Measurements from ENCODE around the gene GPR137.

The GPR137 gene

DNA sequence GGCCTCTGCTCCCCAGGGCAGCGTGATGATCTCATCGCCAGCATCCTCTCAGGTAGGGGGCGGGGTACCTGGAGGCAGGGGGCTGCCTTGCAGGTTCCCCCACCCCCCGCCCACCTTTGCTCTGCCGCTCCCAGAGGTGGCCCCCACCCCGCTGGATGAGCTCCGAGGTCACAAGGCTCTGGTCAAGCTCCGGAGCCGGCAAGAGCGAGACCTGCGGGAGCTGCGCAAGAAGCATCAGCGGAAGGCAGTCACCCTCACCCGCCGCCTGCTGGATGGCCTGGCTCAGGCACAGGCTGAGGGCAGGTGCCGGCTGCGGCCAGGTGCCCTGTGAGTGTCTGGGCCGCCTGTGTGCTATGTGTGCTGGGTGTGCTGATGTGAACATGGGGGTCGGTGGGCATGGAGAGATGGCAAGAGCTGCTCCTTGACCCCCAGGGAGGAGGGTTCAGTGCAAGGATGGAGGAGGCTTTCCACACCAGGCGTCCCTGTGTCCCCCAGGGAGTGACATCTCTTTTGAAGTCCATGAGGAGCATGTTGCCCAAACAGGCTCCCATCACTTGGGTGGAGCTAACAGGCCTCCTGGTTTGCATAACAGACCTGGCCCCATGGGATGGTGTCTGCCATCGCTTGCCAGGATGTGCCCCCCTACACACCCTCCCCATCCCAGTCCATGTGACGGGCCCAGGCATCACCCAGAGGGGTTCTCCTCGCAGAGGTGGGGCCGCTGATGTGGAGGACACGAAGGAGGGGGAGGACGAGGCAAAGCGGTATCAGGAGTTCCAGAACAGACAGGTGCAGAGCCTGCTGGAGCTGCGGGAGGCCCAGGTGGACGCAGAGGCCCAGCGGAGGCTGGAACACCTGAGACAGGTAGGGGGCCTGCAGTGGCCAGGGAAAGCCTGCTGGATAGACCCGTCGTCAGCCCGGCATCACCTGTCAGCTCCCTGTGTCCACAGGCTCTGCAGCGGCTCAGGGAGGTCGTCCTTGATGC lies 20.2 kb upstream of the GPR137 start:
- DNase-seq, result no peak

DNA sequence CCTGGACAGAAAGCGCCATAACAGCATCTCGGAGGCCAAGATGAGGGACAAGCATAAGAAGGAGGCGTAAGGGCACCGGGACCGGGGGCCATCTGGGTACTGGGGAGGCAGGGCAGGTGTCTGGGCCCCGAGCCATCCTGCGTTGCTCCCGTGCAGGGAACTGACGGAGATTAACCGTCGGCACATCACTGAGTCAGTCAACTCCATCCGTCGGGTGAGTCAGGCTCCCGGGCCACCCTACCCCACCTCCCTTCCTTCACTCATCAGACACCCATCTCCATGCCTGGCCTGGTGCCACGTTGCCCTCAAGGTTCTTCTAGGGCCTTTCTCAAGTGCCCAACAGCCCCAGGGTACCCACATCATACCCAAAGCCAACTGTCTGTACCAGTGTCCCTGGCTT lies 19.3 kb upstream of the GPR137 start:
- no peak for DNase-seq

DNA sequence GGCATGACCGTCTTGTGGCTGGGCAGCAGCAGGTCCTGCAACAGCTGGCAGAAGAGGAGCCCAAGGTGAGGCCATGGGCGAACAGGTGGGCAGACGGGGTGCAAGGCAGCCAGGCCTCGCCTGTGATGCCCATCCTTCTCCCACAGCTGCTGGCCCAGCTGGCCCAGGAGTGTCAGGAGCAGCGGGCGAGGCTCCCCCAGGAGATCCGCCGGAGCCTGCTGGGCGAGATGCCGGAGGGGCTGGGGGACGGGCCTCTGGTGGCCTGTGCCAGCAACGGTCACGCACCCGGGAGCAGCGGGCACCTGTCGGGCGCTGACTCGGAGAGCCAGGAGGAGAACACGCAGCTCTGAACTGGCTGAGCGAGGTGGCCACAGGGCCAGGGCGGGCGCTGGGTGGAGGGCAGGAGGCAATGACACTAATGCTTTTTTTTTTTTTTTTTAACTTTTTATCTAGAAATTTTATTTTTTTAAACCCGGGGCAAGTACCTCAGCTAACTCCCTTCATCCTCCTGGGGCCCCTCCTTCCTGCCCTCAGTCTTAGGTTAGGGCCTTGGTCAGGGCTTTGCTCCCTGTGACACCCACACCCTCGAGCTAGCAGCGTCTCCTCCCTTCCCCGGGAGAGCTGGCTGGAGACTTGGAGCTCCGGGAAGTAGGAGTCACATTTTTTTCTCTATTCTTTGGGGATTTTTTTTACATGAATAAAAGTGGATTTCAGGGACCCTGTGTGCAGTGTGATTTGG lies 18.3 kb upstream of the GPR137 start:
- no peak for DNase-seq

DNA sequence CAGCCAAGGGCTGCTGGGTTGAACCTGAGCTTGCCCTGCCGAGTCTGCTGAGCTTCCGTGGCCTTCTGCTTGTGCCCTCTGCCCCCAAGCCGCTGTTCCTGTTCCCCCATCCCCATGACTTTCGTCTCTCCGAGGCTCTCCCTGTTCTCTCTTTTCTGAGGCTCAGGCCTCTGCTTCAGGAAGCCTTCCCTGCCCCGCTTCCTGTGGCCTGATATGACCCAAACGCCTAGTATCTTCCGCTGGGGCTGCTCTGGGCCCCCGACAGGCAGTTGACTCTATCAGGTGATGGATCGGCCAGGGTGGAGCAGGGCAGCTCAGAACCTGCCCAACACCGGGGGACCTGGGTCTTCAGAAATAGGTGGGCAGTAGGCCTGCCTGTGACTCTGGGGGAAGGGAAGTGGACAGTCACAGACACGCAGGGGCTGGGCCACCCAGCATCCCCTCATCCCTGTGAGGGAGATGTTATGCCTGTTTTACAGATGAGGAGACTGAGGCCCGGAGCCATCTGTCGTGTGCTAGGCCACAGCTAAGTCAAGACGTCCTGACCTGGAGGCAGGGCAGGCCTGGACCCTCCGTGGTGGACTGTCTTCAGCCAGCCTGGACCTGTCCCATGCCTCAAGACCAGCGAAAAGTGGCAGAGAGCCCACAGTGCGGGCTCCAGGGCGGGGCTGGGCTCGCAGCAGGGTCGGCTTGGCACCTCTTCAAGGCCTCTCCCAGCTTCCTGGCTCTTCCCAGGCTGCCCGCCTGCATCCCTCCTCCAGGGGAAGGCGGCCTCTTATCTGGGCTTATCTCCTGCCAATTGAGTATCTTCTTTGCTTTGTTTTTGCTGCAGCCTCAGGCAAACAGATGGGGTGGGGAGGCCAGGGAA lies 17.4 kb upstream of the GPR137 start:
- DNase-seq, result no peak

DNA sequence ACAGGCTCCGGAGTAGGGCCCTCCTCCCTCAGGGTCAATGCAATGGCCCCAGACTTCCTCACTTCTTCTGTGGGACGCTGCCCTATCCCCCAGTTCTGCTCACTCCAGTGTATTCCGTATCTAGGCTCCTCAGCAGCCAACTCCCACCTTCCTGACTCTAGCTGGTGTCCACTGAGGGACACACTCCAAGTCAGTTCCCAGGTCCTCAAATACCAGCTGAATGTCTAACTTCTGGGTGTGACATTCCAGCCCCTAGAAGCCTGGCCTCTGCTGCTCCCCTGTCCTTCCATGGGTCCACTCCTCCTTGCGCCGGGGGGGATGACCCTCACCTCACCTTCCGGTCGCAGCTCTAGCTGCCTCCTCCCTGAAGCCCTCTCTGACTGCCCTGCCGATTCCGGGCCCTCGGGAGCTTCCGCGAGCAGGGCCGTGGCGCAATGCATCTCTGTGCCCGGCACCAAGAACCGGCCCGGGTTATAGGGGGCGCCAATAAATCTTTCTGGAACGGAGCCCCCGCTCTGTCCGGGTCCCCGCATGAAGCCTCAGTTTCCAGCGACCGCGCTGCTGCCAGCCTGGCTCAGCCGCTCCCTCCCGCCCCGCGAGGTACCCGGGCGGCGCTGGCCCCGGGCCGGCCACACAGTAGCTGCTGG lies 16.6 kb upstream of the GPR137 start:
- no peak for DNase-seq

DNA sequence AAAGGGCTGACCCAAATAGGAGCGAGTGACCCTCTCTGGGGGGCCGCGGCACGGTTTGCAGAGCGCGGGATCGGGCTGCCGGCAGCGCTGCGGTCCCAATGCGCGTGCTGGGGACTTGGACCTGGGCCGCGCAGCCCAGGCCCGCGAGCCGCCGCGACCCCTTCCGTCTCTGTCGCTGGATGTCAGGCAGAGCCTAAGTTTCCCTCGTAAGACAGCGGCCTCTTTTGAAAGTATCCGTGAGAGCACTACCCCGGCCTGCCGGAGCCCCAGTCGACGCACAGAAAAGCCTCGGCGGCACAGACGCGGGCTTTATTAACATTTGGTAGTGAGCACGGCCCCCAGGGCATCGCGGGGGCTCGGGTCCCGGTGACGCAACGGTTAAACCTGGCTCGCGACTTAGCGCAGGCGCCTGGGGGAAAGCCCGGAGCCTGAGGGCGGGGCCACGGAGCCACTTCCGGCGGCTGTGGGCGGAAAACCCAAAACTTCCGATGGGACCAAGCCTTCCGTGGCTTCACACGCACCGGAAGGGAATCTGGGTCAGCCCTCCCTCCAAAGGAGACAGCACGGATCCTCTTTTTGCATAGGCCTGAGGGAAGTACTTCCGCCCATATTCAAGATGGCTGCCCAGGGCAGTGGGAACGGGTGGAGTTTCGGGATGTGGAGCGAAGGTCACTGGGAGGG lies 16.0 kb upstream of the GPR137 start:
- DNase-seq, result peak; percentile 96

DNA sequence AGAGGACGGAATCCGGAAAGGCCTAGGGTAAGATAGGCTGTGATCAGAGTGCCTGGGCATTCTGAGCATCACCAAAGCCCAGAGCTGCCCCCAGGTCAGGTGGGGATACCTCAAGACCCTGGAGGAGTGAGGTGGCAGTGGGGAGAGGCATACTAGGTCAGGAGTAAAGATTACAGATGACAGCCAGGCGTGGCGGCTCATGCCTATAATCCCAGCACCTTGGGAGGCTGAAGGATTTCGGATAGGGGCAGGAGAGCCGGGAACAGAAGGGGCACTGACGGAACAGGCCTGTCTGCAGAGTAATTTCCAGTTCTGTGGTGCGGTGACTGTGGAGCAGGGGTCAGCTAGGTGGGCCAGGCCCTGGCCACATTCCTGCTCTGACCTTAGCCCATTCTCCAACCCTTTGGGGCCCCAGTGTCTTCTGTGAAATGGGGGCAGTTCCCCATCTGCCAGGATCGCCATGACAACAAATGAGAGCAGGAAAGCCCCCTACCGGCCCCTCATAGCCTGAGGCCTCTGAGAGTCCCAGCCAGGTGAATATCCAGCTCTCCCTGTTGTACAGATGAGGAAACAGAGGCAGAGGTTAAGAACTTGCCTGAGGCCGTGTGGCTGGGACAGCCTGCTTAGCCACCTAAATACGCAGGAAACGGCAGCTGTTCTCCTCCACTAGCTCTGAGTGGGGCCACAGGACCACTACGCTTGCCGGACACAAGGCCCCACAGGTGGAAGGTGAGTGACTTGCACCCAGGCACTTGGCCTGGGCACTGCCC lies 10.4 kb upstream of the GPR137 start:
- DNase-seq, result no peak

DNA sequence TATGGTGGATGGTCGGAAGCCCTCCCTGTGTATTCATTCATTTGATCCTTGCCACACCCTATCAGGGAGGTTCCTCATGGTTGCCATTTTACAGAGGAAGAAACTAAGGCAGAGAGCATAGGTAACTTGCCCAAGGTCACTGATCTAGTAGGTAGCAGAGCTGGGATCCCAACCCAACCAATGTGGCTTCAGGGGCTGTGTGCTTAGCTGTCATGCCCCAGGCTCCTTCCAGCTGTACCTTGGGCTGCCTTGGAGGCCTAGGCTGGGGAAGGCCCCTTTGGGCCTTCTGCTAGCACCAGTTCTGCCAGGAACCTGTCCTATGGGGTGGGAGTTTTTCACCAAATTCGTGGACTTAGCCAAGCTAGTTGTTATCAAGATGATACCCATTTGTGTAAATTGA lies 9.8 kb upstream of the GPR137 start:
- no peak for DNase-seq

DNA sequence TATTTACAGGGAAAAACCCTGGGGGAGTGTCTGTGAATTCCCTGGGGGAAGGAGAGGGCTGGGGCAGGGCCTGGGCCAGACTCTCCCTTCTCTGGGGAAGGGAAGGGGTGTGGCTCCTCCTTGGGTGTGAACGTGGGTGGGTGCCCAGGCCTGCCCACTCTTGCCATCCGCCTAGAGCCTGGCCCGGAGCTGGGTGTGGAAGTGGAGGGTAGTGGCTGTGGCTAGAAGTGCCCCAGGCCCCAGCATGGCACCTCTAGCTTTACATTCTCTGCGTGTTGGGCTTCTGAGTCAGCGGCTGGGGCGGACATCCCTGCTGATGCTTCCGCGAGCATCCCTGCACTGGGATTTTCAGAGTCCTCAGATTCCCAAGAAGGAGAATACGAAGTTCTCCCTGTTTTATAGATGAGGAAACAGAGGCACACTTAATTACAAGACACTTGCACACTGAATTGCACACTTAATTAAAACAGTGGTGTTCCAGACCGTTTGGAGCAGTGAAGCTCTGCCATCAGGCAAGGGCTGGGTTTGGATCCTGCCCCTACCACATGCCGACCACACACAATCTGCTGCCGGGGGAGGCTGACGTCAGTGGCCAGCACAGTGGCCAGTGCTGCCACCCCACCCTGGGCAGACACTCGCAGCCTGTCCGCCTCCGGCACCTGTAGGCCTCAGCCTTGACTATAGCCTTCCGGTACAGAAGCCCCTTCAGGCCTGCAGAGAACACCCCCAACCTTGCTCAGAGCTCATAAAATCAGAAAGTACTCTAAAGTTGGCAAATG lies 8.8 kb upstream of the GPR137 start:
- DNase-seq, result no peak

DNA sequence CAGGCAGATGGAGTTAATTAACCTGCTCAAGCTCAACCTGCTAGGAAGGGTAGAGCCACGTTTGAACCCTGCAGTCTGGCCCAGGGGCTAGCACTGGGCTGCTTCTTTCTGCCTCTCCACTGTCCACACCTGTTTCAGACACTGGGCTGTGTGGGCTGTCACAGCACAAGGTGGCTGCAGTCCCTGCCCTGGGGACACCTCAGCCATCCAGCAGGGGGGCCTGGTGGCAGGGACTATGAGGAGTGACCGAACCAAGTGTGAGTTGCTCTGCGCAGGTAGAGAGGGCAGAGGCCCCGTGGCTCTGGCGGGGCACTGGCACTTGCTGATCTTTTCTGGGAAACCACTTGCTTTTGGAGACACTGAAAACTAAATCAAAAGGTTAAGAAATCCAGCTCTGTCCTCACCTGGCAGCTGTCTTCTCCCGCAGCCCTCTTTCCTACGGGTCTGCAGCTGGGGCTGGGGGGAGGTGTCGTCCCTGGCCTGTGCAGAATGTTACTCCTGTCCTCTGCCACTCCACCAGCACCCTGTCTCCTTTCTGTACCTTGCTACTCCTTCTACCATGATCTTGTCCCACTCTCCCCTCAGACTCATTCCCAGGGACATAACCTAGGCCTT lies 7.0 kb upstream of the GPR137 start:
- no peak for DNase-seq

DNA sequence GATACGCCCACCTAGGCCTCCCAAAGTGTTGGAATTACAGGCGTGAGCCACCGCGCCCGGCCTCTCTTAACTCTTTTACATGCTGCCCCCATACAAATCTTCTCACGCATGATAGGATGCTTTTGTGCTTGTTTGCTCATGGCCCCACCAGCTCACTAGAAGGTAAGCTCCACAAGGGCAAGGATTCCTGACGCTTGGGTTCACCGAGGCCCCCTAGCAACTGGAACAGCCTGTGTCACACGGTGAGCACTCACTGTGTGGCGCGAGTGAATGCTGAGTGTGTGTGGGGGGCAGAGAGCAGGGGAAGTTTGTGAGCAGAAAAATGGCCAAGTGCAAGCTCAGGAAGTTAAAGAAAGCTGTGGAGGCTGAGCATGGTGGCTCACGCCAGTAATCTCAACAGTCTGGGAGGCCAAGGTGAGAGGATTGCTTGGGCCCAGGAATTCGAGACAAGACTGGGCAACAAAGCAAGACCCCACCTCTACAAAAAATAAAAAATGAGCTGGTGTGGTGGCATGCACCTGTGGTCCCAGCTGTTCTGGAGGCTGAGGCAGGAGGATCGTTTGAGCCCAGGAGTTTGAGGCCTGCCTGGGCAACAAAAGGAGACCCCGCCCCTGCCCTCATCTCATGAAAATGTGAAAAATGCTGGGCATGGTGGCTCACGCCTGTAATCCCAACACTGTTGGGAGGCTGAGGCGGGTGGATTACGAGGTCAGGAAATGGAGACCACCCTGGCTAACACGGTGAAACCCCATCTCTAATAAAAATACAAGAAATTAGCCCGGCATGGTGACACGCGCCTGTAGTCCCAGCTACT lies 3.5 kb upstream of the GPR137 start:
- DNase-seq, result no peak

DNA sequence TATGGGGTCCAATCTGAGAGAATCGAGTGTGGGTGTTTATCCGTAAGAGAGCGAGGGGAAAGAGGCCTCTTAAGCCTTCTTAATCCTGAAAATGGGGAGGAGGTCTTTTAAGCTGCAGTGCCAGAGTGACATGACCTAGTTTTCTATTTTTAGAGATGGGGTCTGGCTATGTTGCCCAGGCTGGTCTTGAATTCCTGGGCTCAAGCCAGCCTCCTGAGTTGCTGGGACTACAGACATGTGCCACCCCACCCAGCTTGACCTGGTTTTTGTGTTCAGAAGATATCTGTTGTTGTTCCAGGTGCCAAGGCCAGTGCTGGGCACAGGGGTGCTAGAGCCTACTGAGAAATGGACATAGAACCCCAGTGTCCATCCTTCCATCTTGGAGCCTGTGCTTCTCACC lies 2.6 kb upstream of the GPR137 start:
- DNase-seq, result no peak

DNA sequence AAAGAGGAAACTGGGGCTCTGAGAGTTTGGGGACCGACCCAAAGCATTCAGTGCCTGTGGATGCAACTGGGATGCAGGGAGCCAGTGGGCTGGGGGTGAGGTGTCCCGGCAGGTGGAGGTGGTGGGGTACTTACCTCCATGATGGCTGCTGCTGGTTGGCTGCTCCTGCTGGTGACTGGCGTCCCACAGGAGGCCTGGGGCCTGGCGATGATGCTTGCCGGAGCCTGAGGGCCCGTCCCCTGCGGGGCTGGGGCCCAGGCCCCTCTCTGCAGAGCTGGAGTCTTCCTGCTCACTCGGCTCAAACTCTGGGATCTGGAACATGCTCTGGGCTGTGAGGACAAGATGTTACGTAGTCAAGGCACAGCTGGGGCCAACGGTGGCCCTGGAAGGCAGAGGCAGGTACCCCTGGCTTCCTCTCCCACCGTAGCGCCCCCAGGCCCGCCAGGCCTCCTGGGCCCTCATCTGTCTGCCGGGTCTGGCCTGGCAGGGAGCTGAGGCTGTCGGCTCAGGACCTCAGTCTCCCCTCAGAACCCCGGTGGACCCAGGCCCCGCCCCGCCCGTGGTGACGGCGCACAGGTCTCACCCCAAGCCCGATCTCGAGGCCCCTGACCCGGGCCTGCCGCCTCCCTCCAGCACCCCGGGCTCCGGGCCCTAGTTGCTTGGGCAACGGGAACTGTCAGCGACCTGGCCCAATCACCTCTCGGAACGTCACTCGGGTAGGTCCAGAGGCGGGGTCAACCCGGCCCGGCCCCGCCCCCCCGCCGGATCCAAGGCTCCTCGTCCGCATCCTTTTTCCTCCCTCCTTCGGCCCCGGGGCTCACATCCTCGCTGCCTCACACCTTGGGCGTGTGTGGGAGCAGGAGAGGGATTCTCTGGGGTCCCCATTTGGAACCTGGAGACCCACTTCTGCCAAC lies 1.3 kb upstream of the GPR137 start, which contains the start of gene BAD:
Gene BAD, minus strand, starts transcription at position 618 of the 914 bp plus-strand sequence. Its CDS starts 297 bp downstream, at position 321.
- DNase-seq, result peak; percentile 58

DNA sequence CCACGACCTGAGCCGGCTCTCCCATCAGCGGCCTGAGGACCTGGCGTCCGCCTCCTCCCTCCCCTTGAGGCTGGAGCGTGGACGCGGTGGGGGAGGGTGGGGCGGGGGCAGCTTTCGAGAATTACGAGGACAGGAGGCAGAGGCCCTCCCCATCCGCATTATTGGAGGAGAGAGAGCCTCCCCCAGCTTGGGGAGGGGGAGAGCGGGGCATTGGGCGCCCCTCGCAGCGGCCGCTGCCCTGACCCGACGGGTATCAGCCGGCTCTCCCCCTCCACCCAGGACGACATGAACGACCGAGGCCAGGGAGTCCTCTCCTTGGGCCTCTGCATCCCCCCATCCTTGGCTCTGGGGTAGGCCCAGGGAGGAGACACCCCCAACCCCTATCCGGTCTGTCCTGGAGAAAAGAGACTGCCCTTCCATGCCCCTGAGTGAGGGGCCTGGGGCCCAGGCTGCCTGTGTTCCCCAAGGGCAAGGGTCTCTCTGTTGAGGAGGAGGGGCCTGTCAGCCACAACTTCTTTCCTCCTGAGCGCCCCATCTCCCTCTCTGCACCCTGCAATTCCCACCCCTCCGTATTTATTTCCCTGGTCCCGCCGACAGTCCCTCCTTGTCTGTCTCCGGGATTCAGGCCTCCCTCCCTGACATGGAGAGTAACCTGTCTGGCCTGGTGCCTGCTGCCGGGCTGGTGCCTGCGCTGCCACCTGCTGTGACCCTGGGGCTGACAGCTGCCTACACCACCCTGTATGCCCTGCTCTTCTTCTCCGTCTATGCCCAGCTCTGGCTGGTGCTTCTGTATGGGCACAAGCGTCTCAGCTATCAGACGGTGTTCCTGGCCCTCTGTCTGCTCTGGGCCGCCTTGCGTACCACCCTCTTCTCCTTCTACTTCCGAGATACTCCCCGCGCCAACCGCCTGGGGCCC lies 495 bp downstream of the GPR137 start:
- no peak for DNase-seq

DNA sequence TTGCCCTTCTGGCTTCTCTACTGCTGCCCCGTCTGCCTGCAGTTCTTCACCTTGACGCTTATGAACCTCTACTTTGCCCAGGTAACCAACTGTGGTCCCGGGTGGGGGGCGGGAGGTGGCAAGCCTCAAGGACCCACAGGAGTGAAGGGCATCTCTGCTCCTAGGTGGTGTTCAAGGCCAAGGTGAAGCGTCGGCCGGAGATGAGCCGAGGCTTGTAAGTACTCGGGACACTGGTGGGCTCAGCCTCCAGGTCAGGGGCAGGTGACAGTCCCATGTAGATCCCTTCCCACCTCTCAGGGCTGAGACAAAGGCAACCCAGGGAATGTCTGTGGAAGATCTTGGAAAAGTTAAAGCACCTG lies 1.1 kb downstream of the GPR137 start:
- DNase-seq, result no peak

DNA sequence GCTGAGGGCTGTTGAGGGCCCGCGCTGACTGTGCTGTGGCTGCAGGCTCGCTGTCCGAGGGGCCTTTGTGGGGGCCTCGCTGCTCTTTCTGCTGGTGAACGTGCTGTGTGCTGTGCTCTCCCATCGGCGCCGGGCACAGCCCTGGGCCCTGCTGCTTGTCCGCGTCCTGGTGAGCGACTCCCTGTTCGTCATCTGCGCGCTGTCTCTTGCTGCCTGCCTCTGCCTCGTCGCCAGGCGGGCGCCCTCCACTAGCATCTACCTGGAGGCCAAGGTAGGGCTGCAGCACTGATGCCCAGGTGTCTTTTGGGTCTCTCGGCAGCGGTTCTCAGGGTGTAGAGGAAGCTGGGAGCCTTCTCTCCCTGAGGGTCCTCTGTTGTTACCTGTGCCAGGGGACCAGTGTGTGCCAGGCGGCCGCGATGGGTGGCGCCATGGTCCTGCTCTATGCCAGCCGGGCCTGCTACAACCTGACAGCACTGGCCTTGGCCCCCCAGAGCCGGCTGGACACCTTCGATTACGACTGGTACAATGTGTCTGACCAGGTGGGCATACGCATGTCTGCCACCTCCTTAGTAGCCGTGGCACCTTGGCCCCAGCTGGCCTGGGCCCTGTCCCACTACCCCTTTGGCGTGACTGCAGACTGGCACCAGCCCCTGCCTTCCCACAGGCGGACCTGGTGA lies 2.2 kb downstream of the GPR137 start:
- no peak for DNase-seq
